Vagina (tissue), 2 donors: ENCODE data around the gene CST6. TPM values are rescaled to one million over a fixed set of nuclear protein-coding genes. Genes with fewer than 3 reads are reported as not detected.

Experiments used
- DNase-seq, 2 donors: peaks; one replicate each; pipeline ENCODE4 v3.0.0-alpha.2; 2017; ENCODE audit errors: extremely low spot score in 2 of 2
- H3K27ac ChIP-seq: fragments of 200-600 bp; sonication (generic); one replicate; pipeline ENCODE4 v1.5.1; 2019
- H3K27me3 ChIP-seq: fragments of 200-600 bp; sonication (generic); one replicate; pipeline ENCODE4 v1.5.1; 2019
- H3K36me3 ChIP-seq, 2 donors: fragments of 200-600 bp; sonication (generic); one replicate each; pipeline ENCODE4 v1.5.1; 2017 to 2019
- H3K4me1 ChIP-seq: fragments of 200-600 bp; sonication (generic); one replicate; pipeline ENCODE4 v1.5.1; 2019
- H3K4me3 ChIP-seq, 2 donors: fragments of 200-600 bp; sonication (generic); 1 replicate in 1 of 2; 2 replicates in 1 of 2; pipeline ENCODE4 v1.5.1; 2016 to 2019
- H3K9me3 ChIP-seq: fragments of 200-600 bp; sonication (generic); one replicate; pipeline ENCODE4 v1.5.1; 2019
- POLR2A ChIP-seq, 2 donors: fragments of 450-650 bp; IDR thresholded peaks; one replicate each; pipeline ENCODE4 v1.6.1; 2017; ENCODE audit warnings: antibody characterized with exemption in 2 of 2, mild to moderate bottlenecking in 2 of 2, moderate library complexity in 2 of 2
- POLR2AphosphoS5 ChIP-seq, 2 donors: sonication (generic); formaldehyde crosslinking; IDR thresholded peaks; one replicate each; pipeline ENCODE4 v1.9.0; 2017; ENCODE audit warnings: antibody characterized with exemption in 2 of 2, mild to moderate bottlenecking in 2 of 2, low read depth in 1 of 2; ENCODE audit not compliant: insufficient read depth in 1 of 2
- intact Hi-C: fragments of 100-400 bp; cut with DNase I; formaldehyde crosslinking; loops from one replicate; pipeline ENCODE4 v1.15.1; 2023
- total RNA-seq: library from RNA; depleted of rRNA; stranded (reverse); fragments of >200 nt; gene quantifications from one replicate; pipeline ENCODE4 v1.2.3, GENCODE V29; 2016
- TF ChIP-seq, protein P1 (sequence below), 3 experiments: fragments of 450-650 bp in 2 of 3; fragments of 200-600 bp in 1 of 3; sonication (generic) in 1 of 3; IDR thresholded peaks; one replicate each; pipeline ENCODE4 v1.5.1; 2017 to 2019; ENCODE audit warnings: antibody characterized with exemption in 3 of 3, mild to moderate bottlenecking in 2 of 3, moderate library complexity in 2 of 3

Gene CST6, protein sequence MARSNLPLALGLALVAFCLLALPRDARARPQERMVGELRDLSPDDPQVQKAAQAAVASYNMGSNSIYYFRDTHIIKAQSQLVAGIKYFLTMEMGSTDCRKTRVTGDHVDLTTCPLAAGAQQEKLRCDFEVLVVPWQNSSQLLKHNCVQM
- total RNA-seq, result 5.6 TPM

DNA sequence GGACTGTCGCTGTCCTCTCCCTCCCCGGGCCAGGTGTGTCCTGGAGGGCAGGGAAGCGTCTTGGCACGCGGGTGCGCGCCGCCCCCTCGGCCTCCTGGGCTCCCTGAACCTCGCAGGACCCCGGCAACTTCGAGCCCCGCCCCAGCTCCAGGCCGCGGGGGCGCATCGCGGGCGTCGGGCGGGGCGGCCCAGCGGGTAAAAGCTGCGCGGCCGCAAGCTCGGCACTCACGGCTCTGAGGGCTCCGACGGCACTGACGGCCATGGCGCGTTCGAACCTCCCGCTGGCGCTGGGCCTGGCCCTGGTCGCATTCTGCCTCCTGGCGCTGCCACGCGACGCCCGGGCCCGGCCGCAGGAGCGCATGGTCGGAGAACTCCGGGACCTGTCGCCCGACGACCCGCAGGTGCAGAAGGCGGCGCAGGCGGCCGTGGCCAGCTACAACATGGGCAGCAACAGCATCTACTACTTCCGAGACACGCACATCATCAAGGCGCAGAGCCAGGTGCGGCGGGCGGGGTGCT lies at the start of gene CST6:
Gene CST6 (plus strand): TSS at position 224 of the 519 bp plus-strand sequence. CDS start 37 bp downstream, at position 261.
- Histone ChIP-seq H3K27me3 (no peaks in the 10 kb centered on the region), H3K4me1 (peaks cover 11% of the 10 kb centered on the region), H3K27ac (no peak within 1 kb of the TSS), H3K36me3 (no peaks in the 10 kb centered on the region), H3K4me3 (peak within 1 kb of the TSS; percentile 17 to 41), H3K9me3 (no peaks in the 10 kb centered on the region)
- TF ChIP-seq POLR2A (IDR thresholded peaks at IDR 0.05), result no peak
- TF ChIP-seq, protein P1, sequence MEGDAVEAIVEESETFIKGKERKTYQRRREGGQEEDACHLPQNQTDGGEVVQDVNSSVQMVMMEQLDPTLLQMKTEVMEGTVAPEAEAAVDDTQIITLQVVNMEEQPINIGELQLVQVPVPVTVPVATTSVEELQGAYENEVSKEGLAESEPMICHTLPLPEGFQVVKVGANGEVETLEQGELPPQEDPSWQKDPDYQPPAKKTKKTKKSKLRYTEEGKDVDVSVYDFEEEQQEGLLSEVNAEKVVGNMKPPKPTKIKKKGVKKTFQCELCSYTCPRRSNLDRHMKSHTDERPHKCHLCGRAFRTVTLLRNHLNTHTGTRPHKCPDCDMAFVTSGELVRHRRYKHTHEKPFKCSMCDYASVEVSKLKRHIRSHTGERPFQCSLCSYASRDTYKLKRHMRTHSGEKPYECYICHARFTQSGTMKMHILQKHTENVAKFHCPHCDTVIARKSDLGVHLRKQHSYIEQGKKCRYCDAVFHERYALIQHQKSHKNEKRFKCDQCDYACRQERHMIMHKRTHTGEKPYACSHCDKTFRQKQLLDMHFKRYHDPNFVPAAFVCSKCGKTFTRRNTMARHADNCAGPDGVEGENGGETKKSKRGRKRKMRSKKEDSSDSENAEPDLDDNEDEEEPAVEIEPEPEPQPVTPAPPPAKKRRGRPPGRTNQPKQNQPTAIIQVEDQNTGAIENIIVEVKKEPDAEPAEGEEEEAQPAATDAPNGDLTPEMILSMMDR (IDR thresholded peaks at IDR 0.05), result no peak
- no peak for TF ChIP-seq POLR2AphosphoS5 (IDR thresholded peaks at IDR 0.05; ENCODE audit: insufficient read depth in 1 of 2, low read depth in 1 of 2)
- no peak for DNase-seq
- intact Hi-C loops, result no loop called here

DNA sequence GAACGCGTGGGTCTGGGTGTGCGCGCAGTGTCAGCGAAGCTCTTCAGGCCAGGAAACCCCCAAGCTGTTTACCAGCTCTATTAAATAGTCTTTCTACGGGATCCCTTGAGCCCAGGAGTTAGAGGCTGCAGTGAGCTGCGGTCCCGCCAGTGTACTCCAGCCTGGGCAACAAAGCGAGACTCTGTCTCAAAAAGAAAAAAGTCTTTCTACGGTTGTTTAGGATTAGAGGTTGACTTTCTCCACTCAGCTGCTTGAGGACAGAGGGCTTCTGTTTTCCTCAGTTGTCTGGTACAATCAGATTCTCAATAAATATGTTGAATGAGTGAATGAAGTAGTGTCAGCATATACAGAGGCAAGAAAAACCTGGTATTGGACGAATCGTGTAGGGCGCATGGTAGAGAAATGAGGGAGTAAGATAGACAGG lies 49.7 kb upstream of the CST6 start:
- intact Hi-C loops, result loop anchor here (5.0 kb wide), 1 partner anchor 40 kb away; no protein-coding TSS in a partner anchor
- no peak for DNase-seq
- Histone ChIP-seq H3K9me3 (no peaks in the 10 kb centered on the region), H3K27me3 (no peaks in the 10 kb centered on the region), H3K27ac (peak overlapping the region; percentile 78), H3K36me3 (peaks cover 0 to 32% of the 10 kb centered on the region in 2 donors), H3K4me3 (peak overlapping the region; percentile 89 to 95), H3K4me1 (peaks cover 33% of the 10 kb centered on the region)
- TF ChIP-seq POLR2AphosphoS5 (IDR thresholded peaks at IDR 0.05; ENCODE audit: insufficient read depth in 1 of 2, low read depth in 1 of 2) (no peak), POLR2A (IDR thresholded peaks at IDR 0.05) (no peak)
- TF ChIP-seq, protein P1 (IDR thresholded peaks at IDR 0.05), result no peak

DNA sequence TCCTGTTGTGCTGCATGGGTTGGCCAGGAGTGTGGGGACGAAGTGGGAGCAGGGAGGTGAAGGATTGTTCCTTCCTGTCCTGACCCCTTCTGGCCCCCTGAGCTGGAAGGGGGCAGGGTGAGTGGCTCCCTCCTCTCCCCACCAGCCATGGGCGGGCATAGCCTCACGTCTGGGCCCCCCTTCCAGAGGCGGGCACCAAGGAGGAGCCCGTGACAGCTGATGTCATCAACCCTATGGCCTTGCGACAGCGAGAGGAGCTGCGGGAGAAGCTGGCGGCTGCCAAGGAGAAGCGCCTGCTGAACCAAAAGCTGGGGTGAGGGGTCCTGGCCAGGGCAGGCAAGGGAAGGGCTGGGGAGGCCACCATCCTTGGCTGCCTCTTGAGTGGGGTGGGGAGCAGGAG lies 46.9 kb upstream of the CST6 start:
- no peak for TF ChIP-seq POLR2A (IDR thresholded peaks at IDR 0.05)
- TF ChIP-seq POLR2AphosphoS5 (IDR thresholded peaks at IDR 0.05; ENCODE audit: insufficient read depth in 1 of 2, low read depth in 1 of 2), result no peak
- TF ChIP-seq, protein P1 (IDR thresholded peaks at IDR 0.05), result no peak
- no peak overlapping the region for H3K4me3 ChIP-seq
- peaks cover 33% of the 10 kb centered on the region for H3K4me1 ChIP-seq
- peaks cover 5 to 59% of the 10 kb centered on the region in 2 donors for H3K36me3 ChIP-seq
- H3K27ac ChIP-seq, result no peak overlapping the region
- intact Hi-C loops, result loop anchor here (5.0 kb wide), 1 partner anchor 43 kb away; no protein-coding TSS in a partner anchor
- DNase-seq, result no peak
- no peaks in the 10 kb centered on the region for H3K27me3 ChIP-seq
- no peaks in the 10 kb centered on the region for H3K9me3 ChIP-seq

DNA sequence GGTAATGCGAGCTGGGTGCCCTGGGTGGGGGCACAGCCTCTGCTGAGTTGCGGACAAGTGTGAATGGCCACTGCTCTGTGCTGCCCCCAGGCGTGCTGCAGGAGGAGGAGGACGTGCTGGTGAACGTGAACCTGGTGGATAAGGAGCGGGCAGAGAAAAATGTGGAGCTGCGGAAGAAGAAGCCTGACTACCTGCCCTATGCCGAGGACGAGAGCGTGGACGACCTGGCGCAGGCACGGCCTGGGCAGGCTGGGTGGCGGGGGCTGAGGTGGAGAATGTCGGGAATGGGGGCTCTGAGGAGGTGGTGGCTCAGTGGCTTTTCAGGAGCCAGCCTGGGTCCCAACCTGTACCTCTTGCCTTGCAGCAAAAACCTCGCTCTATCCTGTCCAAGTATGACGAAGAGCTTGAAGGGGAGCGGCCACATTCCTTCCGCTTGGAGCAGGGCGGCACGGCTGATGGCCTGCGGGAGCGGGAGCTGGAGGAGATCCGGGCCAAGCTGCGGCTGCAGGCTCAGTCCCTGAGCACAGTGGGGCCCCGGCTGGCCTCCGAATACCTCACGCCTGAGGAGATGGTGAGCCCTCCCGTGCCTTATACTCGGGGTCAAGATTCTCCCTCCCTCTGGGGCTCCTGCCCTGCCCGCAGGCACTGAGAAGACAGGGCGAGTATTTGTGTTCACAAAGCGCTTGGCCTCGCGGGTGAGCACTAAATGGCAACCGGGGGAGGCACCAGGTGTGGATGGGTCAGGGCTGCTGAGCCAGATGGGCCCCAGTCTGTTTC lies 45.6 kb upstream of the CST6 start:
- Histone ChIP-seq H3K9me3 (no peaks in the 10 kb centered on the region), H3K36me3 (peaks cover 5 to 66% of the 10 kb centered on the region in 2 donors), H3K27me3 (no peaks in the 10 kb centered on the region), H3K4me1 (peaks cover 27% of the 10 kb centered on the region), H3K27ac (no peak overlapping the region), H3K4me3 (no peak overlapping the region)
- intact Hi-C loops, result no loop called here
- DNase-seq, result no peak
- no peak for TF ChIP-seq POLR2A (IDR thresholded peaks at IDR 0.05)
- TF ChIP-seq POLR2AphosphoS5 (IDR thresholded peaks at IDR 0.05; ENCODE audit: insufficient read depth in 1 of 2, low read depth in 1 of 2), result no peak
- TF ChIP-seq, protein P1 (IDR thresholded peaks at IDR 0.05), result no peak
